Spinal cord (tissue), 10 donors: ENCODE data around the gene SMAP2. TPM values are rescaled to one million over a fixed set of nuclear protein-coding genes. Genes with fewer than 3 reads are reported as not detected.
A peak's percentile ranks its signal among the peaks of the same experiment; 100 is the strongest.

ENCODE experiments used
- DNase-seq, 6 donors: peaks; one replicate each; pipeline versions ENCODE4 v3.0.0 to v3.0.0-alpha.2; 2013 to 2015; ENCODE audit warnings: low spot score in 6 of 6, low read depth in 4 of 6
- H3K27ac ChIP-seq: one replicate; pipeline ENCODE4 v1.5.1; 2013; ENCODE audit warnings: low read depth, low read length, control low read depth
- H3K27me3 ChIP-seq: one replicate; pipeline ENCODE4 v1.6.1; 2013; ENCODE audit warnings: low read length; ENCODE audit not compliant: control insufficient read depth, insufficient read depth
- H3K36me3 ChIP-seq: one replicate; pipeline ENCODE4 v1.6.1; 2013; ENCODE audit warnings: low read length; ENCODE audit not compliant: control insufficient read depth, insufficient read depth
- H3K4me1 ChIP-seq: one replicate; pipeline ENCODE4 v1.6.1; 2013; ENCODE audit warnings: low read length; ENCODE audit not compliant: control insufficient read depth, insufficient read depth
- H3K4me3 ChIP-seq: one replicate; pipeline ENCODE4 v1.5.1; 2013; ENCODE audit warnings: low read depth, low read length, control low read depth
- H3K9me3 ChIP-seq: one replicate; pipeline ENCODE4 v1.6.1; 2013; ENCODE audit warnings: low read length; ENCODE audit not compliant: control insufficient read depth, insufficient read depth
- WGBS: methylation state at CpG from one replicate; pipeline ENCODE4 v1.1.5; 2013; ENCODE audit warnings: missing lambda C conversion rate; ENCODE audit not compliant: insufficient coverage; 5-methylcytosine and 5-hydroxymethylcytosine counted together
- polyA plus RNA-seq, 2 donors: library from polyadenylated mRNA; unstranded; fragments of 120-200 nt; gene quantifications; one replicate each; pipeline ENCODE4 v1.2.1, GENCODE V29; 2013; ENCODE audit not compliant: insufficient read length in 2 of 2
- total RNA-seq, 2 donors: library from RNA; depleted of rRNA in 1 of 2; stranded (reverse); fragments of 120-200 nt in 1 of 2; fragments of >200 nt in 1 of 2; gene quantifications; one replicate each; pipeline versions ENCODE4 v1.2.3 to v1.2.4, GENCODE V29; 2013 to 2014
- donor health status: healthy.

Gene SMAP2
- total and polyA plus RNA-seq, 4 donors = 34.5 to 77.5 (median 54.5) TPM

- 94% methylated on average over 4 of the region's 4 CpGs for WGBS
- peaks cover 5% of the 10 kb centered on the region for H3K36me3 ChIP-seq
- H3K4me1 ChIP-seq = peaks cover 13% of the 10 kb centered on the region
- H3K9me3 ChIP-seq = no peaks in the 10 kb centered on the region
- DNase-seq = no peak
- H3K4me3 ChIP-seq = no peak overlapping the region
- no peak overlapping the region for H3K27ac ChIP-seq
- no peaks in the 10 kb centered on the region for H3K27me3 ChIP-seq
These were observed 51.7 kb downstream of the SMAP2 start for GRCh38 chr1:40425198-40425597.

GRCh38 chr1:40431385-40431784, 57.9 kb downstream of the SMAP2 start:
- Histone ChIP-seq H3K27me3 (no peaks in the 10 kb centered on the region), H3K27ac (no peak overlapping the region), H3K36me3 (no peaks in the 10 kb centered on the region), H3K4me3 (no peak overlapping the region), H3K4me1 (no peaks in the 10 kb centered on the region), H3K9me3 (no peaks in the 10 kb centered on the region)
- no peak for DNase-seq

GRCh38 chr1:40432644-40433390, 59.3 kb downstream of the SMAP2 start:
- Histone ChIP-seq H3K36me3 (no peaks in the 10 kb centered on the region), H3K27ac (no peak overlapping the region), H3K27me3 (no peaks in the 10 kb centered on the region), H3K4me1 (no peaks in the 10 kb centered on the region), H3K9me3 (no peaks in the 10 kb centered on the region), H3K4me3 (no peak overlapping the region)
- 73% methylated on average over 2 of the region's 3 CpGs for WGBS
- DNase-seq = no peak

- H3K27me3 ChIP-seq = no peaks in the 10 kb centered on the region
- no peak overlapping the region for H3K27ac ChIP-seq
- no peaks in the 10 kb centered on the region for H3K4me1 ChIP-seq
- 100% methylated on average over 2 of the region's 5 CpGs for WGBS
- DNase-seq = no peak
- H3K9me3 ChIP-seq = no peaks in the 10 kb centered on the region
- H3K36me3 ChIP-seq = no peaks in the 10 kb centered on the region
- no peak overlapping the region for H3K4me3 ChIP-seq
These were observed 61.9 kb downstream of the SMAP2 start for GRCh38 chr1:40435471-40435870.

- Histone ChIP-seq H3K27me3 (no peaks in the 10 kb centered on the region), H3K27ac (no peak overlapping the region), H3K4me3 (no peak overlapping the region), H3K9me3 (no peaks in the 10 kb centered on the region), H3K36me3 (no peaks in the 10 kb centered on the region), H3K4me1 (no peaks in the 10 kb centered on the region)
- WGBS = 88% methylated on average over 2 of the region's 4 CpGs
- DNase-seq = no peak
These were observed 62.3 kb downstream of the SMAP2 start for GRCh38 chr1:40435876-40436275.

- no peak overlapping the region for H3K4me3 ChIP-seq
- no CpG with 5 or more reads among the region's 3 CpGs for WGBS
- H3K4me1 ChIP-seq = no peaks in the 10 kb centered on the region
- peak in 2 of 6 donors; percentile 19 to 45 for DNase-seq
- no peaks in the 10 kb centered on the region for H3K9me3 ChIP-seq
- no peaks in the 10 kb centered on the region for H3K27me3 ChIP-seq
- H3K36me3 ChIP-seq = no peaks in the 10 kb centered on the region
- no peak overlapping the region for H3K27ac ChIP-seq
These were observed 65.0 kb downstream of the SMAP2 start for GRCh38 chr1:40438391-40439015.

- H3K27me3 ChIP-seq = no peaks in the 10 kb centered on the region
- H3K4me1 ChIP-seq = no peaks in the 10 kb centered on the region
- no peaks in the 10 kb centered on the region for H3K36me3 ChIP-seq
- 75% methylated on average over 5 of the region's 5 CpGs for whole genome bisulfite sequencing
- no peaks in the 10 kb centered on the region for H3K9me3 ChIP-seq
- H3K4me3 ChIP-seq = no peak overlapping the region
- H3K27ac ChIP-seq = no peak overlapping the region
- no peak for DNase-seq
These were observed 65.7 kb downstream of the SMAP2 start for GRCh38 chr1:40439247-40439646.

- peak; percentile 83 to 98 (median 89) for DNase-seq
- no peaks in the 10 kb centered on the region for H3K27me3 ChIP-seq
- peak within 1 kb of the TSS; percentile 75 for H3K4me3 ChIP-seq
- H3K9me3 ChIP-seq = peaks cover 5% of the 10 kb centered on the region
- peaks cover 6% of the 10 kb centered on the region for H3K36me3 ChIP-seq
- WGBS = under 1% methylated on average over 58 of the region's 64 CpGs
- H3K27ac ChIP-seq = peak within 1 kb of the TSS; percentile 91
- peaks cover 7% of the 10 kb centered on the region for H3K4me1 ChIP-seq
These were observed 76.4 kb downstream of the SMAP2 start, which contains the start of gene ZFP69B for GRCh38 chr1:40449684-40450494. ZFP69B (plus strand) TSS chr1:40450476; CDS start chr1:40450962, 486 bp downstream.

GRCh38 chr1:40450495-40451237, 77.1 kb downstream of the SMAP2 start:
- peak in 3 of 6 donors; percentile 15 to 62 (median 28) for DNase-seq
- WGBS = 27% methylated on average over 21 of the region's 22 CpGs

More at GRCh38 chr1:40450495-40451237, 77.1 kb downstream of the SMAP2 start:
- peaks cover 7% of the 10 kb centered on the region for H3K4me1 ChIP-seq
- peak overlapping the region; percentile 75 for H3K4me3 ChIP-seq
- no peaks in the 10 kb centered on the region for H3K27me3 ChIP-seq
- H3K36me3 ChIP-seq = peaks cover 6% of the 10 kb centered on the region
- peaks cover 5% of the 10 kb centered on the region for H3K9me3 ChIP-seq
- H3K27ac ChIP-seq = peak overlapping the region; percentile 91
